ENCODE results near the gene NTM. TPM values are rescaled to one million over a fixed set of nuclear protein-coding genes. Genes with fewer than 3 reads are reported as not detected.

The NTM gene
- total RNA-seq, 4 donors from 2014 or later: 1.4 to 2.8 (median 1.7) TPM

- H3K9me3 ChIP-seq: no peaks in the 10 kb centered on the region
- H3K4me1 ChIP-seq: no peaks in the 10 kb centered on the region
- H3K36me3 ChIP-seq: no peaks in the 10 kb centered on the region
- DNase-seq: no peak
- no peak for TF ChIP-seq POLR2A (IDR thresholded peaks at IDR 0.05)
- TF ChIP-seq, protein P1, sequence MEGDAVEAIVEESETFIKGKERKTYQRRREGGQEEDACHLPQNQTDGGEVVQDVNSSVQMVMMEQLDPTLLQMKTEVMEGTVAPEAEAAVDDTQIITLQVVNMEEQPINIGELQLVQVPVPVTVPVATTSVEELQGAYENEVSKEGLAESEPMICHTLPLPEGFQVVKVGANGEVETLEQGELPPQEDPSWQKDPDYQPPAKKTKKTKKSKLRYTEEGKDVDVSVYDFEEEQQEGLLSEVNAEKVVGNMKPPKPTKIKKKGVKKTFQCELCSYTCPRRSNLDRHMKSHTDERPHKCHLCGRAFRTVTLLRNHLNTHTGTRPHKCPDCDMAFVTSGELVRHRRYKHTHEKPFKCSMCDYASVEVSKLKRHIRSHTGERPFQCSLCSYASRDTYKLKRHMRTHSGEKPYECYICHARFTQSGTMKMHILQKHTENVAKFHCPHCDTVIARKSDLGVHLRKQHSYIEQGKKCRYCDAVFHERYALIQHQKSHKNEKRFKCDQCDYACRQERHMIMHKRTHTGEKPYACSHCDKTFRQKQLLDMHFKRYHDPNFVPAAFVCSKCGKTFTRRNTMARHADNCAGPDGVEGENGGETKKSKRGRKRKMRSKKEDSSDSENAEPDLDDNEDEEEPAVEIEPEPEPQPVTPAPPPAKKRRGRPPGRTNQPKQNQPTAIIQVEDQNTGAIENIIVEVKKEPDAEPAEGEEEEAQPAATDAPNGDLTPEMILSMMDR (IDR thresholded peaks at IDR 0.05): no peak
- no peak overlapping the region for H3K4me3 ChIP-seq
- no peak overlapping the region for H3K27ac ChIP-seq
- H3K27me3 ChIP-seq: no peaks in the 10 kb centered on the region
These were observed 430.0 kb downstream of the NTM start for GRCh38 chr11:131800452-131800851.

DNA sequence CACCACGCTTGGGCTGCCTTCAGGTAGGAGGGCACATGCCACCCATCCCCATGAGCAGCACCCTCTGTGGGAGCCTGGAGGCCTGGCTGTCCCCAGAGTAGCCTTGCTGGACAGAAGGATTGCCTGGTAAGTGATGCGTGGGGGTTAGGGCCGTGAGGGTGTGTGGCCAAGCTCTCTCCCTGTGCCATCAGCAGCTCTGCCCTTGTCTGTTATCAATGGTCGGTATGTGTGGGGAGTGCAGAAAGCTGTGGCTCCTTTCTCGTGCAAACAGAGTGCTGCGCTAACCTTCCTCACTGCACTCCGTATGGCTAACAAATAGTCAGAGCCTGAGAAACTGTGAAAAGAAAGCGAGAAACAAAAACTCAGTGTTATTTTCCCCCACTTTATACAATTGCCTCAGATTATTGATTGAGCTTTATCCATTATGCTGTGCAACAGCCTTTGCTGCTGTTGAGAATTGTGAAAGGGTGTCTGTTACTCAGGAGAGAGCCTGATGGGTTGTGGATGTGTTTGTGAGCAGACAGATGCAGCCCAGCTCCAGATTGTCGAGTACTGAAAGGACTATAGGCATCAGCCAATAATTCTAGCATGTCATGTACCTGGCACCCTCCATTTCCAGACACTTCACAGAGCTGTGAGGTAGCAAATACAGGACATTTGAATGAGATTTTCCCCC, 432.2 kb downstream of the NTM start:
- H3K27me3 ChIP-seq: no peaks in the 10 kb centered on the region
- H3K4me3 ChIP-seq: no peak overlapping the region
- H3K9me3 ChIP-seq: no peaks in the 10 kb centered on the region
- no peaks in the 10 kb centered on the region for H3K4me1 ChIP-seq
- TF ChIP-seq, protein P1 (IDR thresholded peaks at IDR 0.05): no peak
- no peak for TF ChIP-seq POLR2A (IDR thresholded peaks at IDR 0.05)
- no peak for DNase-seq
- H3K27ac ChIP-seq: no peak overlapping the region
- no peaks in the 10 kb centered on the region for H3K36me3 ChIP-seq

- H3K4me1 ChIP-seq: no peaks in the 10 kb centered on the region
- no peak for DNase-seq
- H3K4me3 ChIP-seq: no peak overlapping the region
- H3K36me3 ChIP-seq: no peaks in the 10 kb centered on the region
- H3K27me3 ChIP-seq: no peaks in the 10 kb centered on the region
- H3K9me3 ChIP-seq: no peaks in the 10 kb centered on the region
- no peak for TF ChIP-seq POLR2A (IDR thresholded peaks at IDR 0.05)
- TF ChIP-seq, protein P1 (IDR thresholded peaks at IDR 0.05): no peak
- no peak overlapping the region for H3K27ac ChIP-seq
These were observed 437.5 kb downstream of the NTM start for GRCh38 chr11:131807876-131808275.

- DNase-seq: no peak
- TF ChIP-seq, protein P1 (IDR thresholded peaks at IDR 0.05): no peak
- TF ChIP-seq POLR2A (IDR thresholded peaks at IDR 0.05): no peak
- H3K36me3 ChIP-seq: no peaks in the 10 kb centered on the region
- no peaks in the 10 kb centered on the region for H3K4me1 ChIP-seq
- H3K27me3 ChIP-seq: no peaks in the 10 kb centered on the region
- no peak overlapping the region for H3K27ac ChIP-seq
- H3K4me3 ChIP-seq: no peak overlapping the region
- H3K9me3 ChIP-seq: no peaks in the 10 kb centered on the region
These were observed 438.1 kb downstream of the NTM start for GRCh38 chr11:131808470-131808869.

GRCh38 chr11:131809203-131809918, 438.9 kb downstream of the NTM start:
- H3K4me1 ChIP-seq: no peaks in the 10 kb centered on the region
- no peak overlapping the region for H3K4me3 ChIP-seq
- no peaks in the 10 kb centered on the region for H3K27me3 ChIP-seq
- no peak for TF ChIP-seq POLR2A (IDR thresholded peaks at IDR 0.05)
- TF ChIP-seq, protein P1 (IDR thresholded peaks at IDR 0.05): no peak
- DNase-seq: no peak
- no peaks in the 10 kb centered on the region for H3K9me3 ChIP-seq
- no peaks in the 10 kb centered on the region for H3K36me3 ChIP-seq
- no peak overlapping the region for H3K27ac ChIP-seq

All from Peyer's patch (tissue), 4 donors.